Measurements from ENCODE around the gene ANO8.

The ANO8 gene

GRCh38 chr19:17327654-17328516 is 6.8 kb downstream of the ANO8 start:
- DNase-seq, result peak; percentile 64

DNA sequence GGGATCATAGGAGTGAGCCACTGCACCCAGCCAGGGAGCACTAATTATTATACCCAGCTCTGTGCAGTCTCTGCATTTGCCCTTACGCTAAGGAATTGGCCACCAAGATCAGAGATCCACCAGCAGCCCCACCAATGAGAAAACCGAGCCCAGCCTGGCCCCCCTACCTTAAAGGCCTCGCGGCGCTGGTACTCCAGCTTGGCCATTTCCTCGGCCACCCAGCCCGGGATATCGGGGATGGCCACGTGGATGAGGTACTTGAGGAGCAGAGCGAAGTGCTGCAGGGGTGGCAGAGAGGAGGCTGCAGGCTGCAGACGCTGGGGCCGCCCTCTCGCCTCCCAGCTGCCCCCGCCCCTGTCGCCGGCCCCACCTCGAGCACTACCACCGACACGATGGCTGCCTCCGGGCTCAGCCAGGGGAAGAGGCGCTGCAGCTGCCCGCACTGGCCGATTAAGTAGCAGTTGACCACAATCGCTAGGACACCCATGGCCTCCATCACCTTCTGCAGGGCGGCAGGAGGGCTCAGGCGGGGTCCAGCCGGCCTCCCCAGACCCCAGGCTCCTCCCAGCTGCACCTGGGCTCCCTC is 7.5 kb downstream of the ANO8 start:
- DNase-seq, result no peak

- no peak for DNase-seq
Measured at GRCh38 chr19:17326595-17326966, 8.1 kb downstream of the ANO8 start.

- no peak for DNase-seq
Measured at GRCh38 chr19:17325881-17326594, 8.6 kb downstream of the ANO8 start.

- DNase-seq, result no peak
Measured at GRCh38 chr19:17325133-17325532, 9.5 kb downstream of the ANO8 start.

- DNase-seq, result no peak
Measured at GRCh38 chr19:17324357-17325114, 10.1 kb downstream of the ANO8 start.

GRCh38 chr19:17323964-17324332 is 10.7 kb downstream of the ANO8 start:
- peak; percentile 57 for DNase-seq

DNA sequence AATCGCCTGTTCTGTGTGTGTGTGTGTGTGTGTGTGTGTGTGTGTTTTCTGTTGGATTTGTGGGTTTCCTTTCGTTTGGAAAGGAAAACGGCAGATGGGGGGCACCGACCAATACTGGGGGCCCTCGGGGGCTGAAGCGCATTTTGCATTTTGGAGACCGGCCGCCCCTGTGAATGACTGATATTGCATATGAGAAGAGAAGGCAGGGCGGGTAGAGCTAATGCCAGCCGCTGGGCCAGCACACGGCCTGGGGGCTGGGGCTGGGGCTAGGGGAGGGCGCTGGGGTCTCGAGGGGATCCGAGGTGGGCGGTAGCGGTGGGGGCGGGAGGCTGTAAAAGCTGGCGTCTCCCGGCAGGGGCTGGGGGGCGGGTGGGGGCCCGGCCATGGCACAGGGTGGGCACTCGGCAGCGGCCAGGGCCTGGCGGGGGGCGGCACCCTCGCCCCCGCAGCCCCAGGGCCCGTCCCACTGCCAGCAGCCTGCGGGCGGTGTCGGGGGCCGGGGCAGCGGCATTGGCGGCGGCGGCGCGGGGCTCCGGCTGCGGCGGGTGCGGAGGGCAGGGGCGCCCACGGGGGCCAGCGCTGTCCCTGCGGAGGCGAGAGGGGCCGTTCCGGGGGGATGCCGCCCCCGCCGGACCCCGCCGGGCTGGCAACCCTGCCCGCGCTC is 11.2 kb downstream of the ANO8 start:
- no peak for DNase-seq

- DNase-seq, result no peak
Measured at GRCh38 chr19:17322854-17323253, 11.8 kb downstream of the ANO8 start.

- no peak for DNase-seq
Measured at GRCh38 chr19:17321655-17322489, 12.8 kb downstream of the ANO8 start.

GRCh38 chr19:17320435-17320834 is 14.2 kb downstream of the ANO8 start:
- no peak for DNase-seq

DNA sequence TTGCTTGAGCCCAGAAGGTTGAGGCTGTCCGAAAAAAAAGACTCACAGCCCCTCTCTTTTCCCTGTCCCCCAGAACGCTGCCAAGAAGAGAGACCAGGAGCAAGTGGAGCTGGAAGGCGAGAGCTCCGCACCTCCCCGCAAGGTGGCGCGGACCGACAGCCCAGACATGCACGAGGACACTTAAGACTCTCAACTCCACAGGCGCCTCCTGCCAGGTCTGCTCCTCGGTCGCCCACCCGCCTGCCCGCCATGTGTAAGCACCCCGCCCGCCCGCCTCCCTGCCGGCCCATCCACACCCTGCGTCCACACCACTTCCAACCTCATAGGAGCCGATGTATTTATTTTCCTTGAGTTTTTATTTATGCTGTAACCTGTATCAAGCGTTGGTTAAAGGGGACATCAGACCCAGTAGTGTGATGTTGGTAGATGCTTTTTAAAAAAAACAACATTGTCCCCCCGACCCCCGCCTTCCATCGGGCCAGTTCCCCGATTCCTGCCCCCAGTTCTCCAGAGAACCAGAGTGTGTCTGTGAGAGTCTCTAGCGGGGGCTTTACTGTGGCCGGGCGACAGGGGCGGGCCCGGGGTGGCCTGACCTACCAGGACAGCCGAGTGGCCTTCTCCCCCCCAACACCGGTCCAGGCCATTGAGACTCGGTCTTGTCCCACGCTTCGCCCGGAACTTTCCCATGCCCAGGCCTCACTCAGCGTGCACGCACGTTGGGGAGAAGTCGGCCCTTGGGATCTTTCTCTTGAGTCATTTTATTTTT is 15.0 kb downstream of the ANO8 start:
- DNase-seq, result no peak

DNA sequence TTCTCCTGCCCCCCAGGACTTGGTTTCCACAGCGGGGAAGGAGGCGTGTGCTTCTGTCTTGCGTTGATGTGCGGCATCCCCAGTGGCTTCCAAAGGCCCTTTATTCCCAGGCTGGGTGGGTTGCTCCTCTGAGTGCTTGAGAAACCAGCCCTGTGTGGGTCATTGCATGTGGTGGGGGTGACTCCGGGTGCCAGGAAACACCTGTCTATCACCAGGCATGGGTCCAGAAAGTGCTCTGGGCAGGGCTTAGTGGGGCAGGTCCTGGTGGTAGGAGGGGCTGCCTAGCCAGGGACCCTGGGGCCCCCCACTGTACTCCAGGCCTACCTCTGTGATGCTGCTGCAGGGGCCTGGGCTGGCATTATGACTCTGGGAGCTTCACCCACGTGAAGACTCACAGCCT is 15.7 kb downstream of the ANO8 start:
- DNase-seq, result no peak

GRCh38 chr19:17314007-17314593 is 20.6 kb downstream of the ANO8 start:
- DNase-seq, result no peak

DNA sequence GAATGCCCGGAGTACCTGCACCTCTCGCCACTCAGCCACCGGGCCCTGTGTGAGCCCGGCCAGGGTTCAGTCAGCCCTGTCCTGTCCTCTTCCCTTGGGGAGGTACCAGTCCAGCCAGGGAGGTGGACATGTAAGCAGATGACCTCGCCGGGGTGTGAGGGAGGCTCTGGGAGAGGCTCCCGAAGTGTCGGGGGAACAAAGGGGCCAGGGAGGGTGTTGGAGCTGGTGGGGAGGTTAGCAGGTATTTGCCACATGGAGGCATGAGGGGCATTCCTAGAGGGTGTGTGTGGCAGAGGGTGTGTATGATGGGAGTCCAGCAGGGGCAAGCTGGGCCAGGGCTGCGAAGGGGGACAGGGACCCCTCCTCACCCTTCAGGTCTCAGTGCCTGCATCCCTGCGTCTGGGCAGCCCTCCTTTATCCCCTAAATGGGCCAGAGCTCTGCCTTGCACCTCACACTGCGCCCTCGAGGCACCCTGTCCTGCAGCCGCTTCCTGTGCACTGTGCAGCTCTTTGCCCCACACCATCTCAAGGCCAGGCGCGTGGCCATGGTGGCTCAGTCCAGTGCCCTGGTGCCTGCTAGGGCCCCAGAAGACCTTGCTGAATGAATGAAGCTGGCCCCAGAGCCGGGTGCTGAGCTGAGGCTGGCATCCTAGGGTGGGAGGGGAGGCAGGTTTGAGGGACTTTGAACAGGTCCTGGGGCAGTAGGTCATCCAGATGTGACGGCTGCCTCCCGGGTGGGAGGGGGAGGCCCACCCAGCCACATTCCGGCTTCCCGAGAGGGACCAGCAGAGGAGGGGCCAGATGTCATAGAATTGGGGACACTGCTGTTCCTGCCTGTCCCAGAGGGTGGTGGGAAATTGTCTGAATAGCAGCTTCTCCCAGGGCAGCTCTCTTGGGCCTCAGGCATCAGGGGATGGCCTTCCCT is 22.2 kb downstream of the ANO8 start:
- no peak for DNase-seq

- no peak for DNase-seq
Measured at GRCh38 chr19:17311455-17312188, 23.0 kb downstream of the ANO8 start.

DNA sequence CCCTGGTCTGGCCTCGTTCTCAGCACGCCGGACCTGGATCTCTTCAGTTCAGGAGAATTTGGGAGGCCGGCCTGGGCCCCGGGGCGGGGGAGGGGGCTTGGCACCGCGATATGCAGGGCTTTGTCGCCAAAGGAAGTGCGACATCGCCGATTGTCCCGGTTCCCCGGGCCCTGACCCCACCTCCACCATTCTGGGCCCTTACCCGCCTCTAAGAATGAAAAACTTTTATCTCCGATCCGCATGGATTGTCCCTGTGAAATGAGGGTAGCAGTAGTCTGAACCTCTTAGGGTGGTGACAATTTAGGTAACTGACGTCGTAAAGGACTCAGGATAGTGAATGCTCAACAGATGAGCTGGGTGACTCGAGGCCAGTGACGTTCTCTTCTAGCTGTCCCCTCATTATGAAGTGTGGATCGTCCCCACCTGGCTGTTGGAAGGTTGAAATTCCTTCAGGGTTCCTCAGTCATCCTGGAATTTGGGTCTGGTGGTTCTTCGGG is 24.6 kb downstream of the ANO8 start:
- DNase-seq, result peak; percentile 36

GRCh38 chr19:17309198-17309964 is 25.3 kb downstream of the ANO8 start, which contains the start of gene DDA1:
Gene DDA1, plus strand, starts transcription at chr19:17309563. Its CDS starts 92 bp downstream, at chr19:17309655.
- peak; percentile 100 for DNase-seq
